ENCODE data around the gene KRTAP10-7. TPM values are rescaled to one million over a fixed set of nuclear protein-coding genes. Genes with fewer than 3 reads are reported as not detected.
"Not testable (repeated sequence)": the region's sequence is repeated elsewhere in the genome, so short reads cannot be mapped to it uniquely, and the experiment has no call there.

Gene KRTAP10-7
- polyA plus RNA-seq, 1 experiment: not detected

- DNase-seq (ENCODE audit: low read depth); POLR2A ChIA-PET; H3K36me3 ChIP-seq (ENCODE audit: control insufficient read depth, insufficient read depth, low read length); H3K4me3 ChIP-seq (ENCODE audit: low read depth, low read length); CTCF ChIA-PET; H3K27me3 ChIP-seq (ENCODE audit: control insufficient read depth, insufficient read depth, low read length): not testable (repeated sequence)
These were observed 38.3 kb downstream of the KRTAP10-7 start for GRCh38 chr21:44638506-44639330.

DNA sequence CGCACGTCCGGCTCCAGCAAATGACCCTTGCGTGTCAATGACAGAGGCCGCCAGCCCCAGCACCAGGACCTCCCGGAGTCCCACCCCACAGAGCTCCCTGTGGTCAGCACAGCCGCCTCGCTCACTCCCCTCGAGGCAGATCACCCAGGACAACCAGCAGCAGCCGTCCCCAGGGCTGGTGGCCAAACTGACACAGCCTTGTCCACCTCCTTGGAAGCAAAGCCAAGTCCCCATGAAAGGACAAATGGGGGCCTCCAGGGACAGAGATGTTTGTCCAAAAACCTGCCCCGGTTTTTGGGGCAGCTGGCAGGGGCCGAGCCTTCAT lies 38.9 kb downstream of the KRTAP10-7 start:
- CTCF ChIA-PET: no interaction called here

DNA sequence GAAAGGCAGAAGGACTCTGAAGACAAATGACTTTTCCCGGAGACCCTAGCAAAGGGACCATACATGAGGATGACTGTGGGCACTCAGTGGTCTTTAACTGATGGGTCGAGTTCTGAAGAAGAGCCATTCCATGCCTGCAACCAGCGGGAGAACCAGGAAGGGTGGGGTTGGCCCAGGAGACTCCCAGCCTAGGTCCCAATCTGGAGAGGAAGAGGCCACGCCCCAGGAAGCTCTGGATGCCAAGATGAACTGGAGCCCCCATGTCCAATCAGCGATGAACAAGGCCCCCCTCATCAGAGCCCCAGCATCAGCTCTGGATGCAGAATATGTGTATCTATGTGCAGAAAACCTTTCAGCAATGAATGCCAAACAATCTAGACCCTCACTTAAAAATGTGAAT lies 40.4 kb downstream of the KRTAP10-7 start:
- Histone ChIP-seq H3K4me3 (ENCODE audit: low read depth, low read length) (no peak overlapping the region), H3K27me3 (ENCODE audit: control insufficient read depth, insufficient read depth, low read length) (no peaks in the 10 kb centered on the region), H3K36me3 (ENCODE audit: control insufficient read depth, insufficient read depth, low read length) (no peaks in the 10 kb centered on the region)
- no peak for TF ChIP-seq CTCF (IDR thresholded peaks at IDR 0.05; ENCODE audit: insufficient read depth, low read depth, low read length)
- CTCF ChIA-PET: no interaction called here
- DNase-seq (ENCODE audit: low read depth): no peak
- POLR2A ChIA-PET: no interaction called here

More for the DNA sequence above, 38.9 kb downstream of the KRTAP10-7 start:
- no peak for DNase-seq (ENCODE audit: low read depth)
- no peak overlapping the region for H3K4me3 ChIP-seq (ENCODE audit: low read depth, low read length)
- POLR2A ChIA-PET: no interaction called here
- TF ChIP-seq CTCF (IDR thresholded peaks at IDR 0.05; ENCODE audit: insufficient read depth, low read depth, low read length): no peak
- H3K36me3 ChIP-seq (ENCODE audit: control insufficient read depth, insufficient read depth, low read length): no peaks in the 10 kb centered on the region
- no peaks in the 10 kb centered on the region for H3K27me3 ChIP-seq (ENCODE audit: control insufficient read depth, insufficient read depth, low read length)

GRCh38 chr21:44643741-44644310 lies 43.4 kb downstream of the KRTAP10-7 start:
- no peak for DNase-seq (ENCODE audit: low read depth)
- CTCF ChIA-PET: no interaction called here
- H3K4me3 ChIP-seq (ENCODE audit: low read depth, low read length): no peak overlapping the region
- TF ChIP-seq CTCF (IDR thresholded peaks at IDR 0.05; ENCODE audit: insufficient read depth, low read depth, low read length): no peak
- no peaks in the 10 kb centered on the region for H3K36me3 ChIP-seq (ENCODE audit: control insufficient read depth, insufficient read depth, low read length)
- POLR2A ChIA-PET: no interaction called here
- no peaks in the 10 kb centered on the region for H3K27me3 ChIP-seq (ENCODE audit: control insufficient read depth, insufficient read depth, low read length)

GRCh38 chr21:44644878-44645277 lies 44.5 kb downstream of the KRTAP10-7 start:
- CTCF ChIA-PET: no interaction called here
- TF ChIP-seq CTCF (IDR thresholded peaks at IDR 0.05; ENCODE audit: insufficient read depth, low read depth, low read length): no peak
- no peak for DNase-seq (ENCODE audit: low read depth)
- POLR2A ChIA-PET: no interaction called here
- Histone ChIP-seq H3K36me3 (ENCODE audit: control insufficient read depth, insufficient read depth, low read length) (no peaks in the 10 kb centered on the region), H3K27me3 (ENCODE audit: control insufficient read depth, insufficient read depth, low read length) (no peaks in the 10 kb centered on the region), H3K4me3 (ENCODE audit: low read depth, low read length) (no peak overlapping the region)

- POLR2A ChIA-PET; H3K36me3 ChIP-seq (ENCODE audit: control insufficient read depth, insufficient read depth, low read length): not testable (repeated sequence)
- CTCF ChIA-PET: interaction anchor here (0.6 kb wide), 1 partner anchor 89 kb away, joined by 3 read pairs; no protein-coding TSS in a partner anchor
These were observed 46.2 kb downstream of the KRTAP10-7 start, which contains the start of gene KRTAP10-11 for GRCh38 chr21:44646366-44647221. TSS of gene KRTAP10-11 (plus strand) at chr21:44646414. CDS start at chr21:44646459, 45 bp downstream.

More at GRCh38 chr21:44646366-44647221, 46.2 kb downstream of the KRTAP10-7 start, which contains the start of gene KRTAP10-11:
- H3K4me3 ChIP-seq (ENCODE audit: low read depth, low read length); DNase-seq (ENCODE audit: low read depth); H3K27me3 ChIP-seq (ENCODE audit: control insufficient read depth, insufficient read depth, low read length): not testable (repeated sequence)
